Adipose tissue (tissue), 3 donors: ENCODE results near the gene HAGHL. TPM values are rescaled to one million over a fixed set of nuclear protein-coding genes. Genes with fewer than 3 reads are reported as not detected.

ENCODE experiments used
- H3K27ac ChIP-seq: one replicate; pipeline ENCODE4 v1.5.1; 2013; ENCODE audit warnings: low read depth, low read length
- WGBS, 3 donors: extraction: QIAGEN DNeasy Blood & Tissue Kit; methylation state at CpG; one replicate each; pipeline ENCODE4 v1.1.7; 2013; 5-methylcytosine and 5-hydroxymethylcytosine counted together
- polyA plus RNA-seq, 3 donors: library from polyadenylated mRNA; stranded (reverse); fragments of 200-250 nt; gene quantifications; one replicate each; pipeline ENCODE4 v1.2.3, GENCODE V29; 2013
- donor health status: healthy with polysubstance abuse.
- donor health status: Bipolar disorder and iron deficiency.
- donor health status: healthy.

Gene HAGHL, protein sequence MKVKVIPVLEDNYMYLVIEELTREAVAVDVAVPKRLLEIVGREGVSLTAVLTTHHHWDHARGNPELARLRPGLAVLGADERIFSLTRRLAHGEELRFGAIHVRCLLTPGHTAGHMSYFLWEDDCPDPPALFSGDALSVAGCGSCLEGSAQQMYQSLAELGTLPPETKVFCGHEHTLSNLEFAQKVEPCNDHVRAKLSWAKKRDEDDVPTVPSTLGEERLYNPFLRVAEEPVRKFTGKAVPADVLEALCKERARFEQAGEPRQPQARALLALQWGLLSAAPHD
- 1 to 10 TPM; 2.0 to 2.6 (median 2.5) TPM for polyA plus RNA-seq

DNA sequence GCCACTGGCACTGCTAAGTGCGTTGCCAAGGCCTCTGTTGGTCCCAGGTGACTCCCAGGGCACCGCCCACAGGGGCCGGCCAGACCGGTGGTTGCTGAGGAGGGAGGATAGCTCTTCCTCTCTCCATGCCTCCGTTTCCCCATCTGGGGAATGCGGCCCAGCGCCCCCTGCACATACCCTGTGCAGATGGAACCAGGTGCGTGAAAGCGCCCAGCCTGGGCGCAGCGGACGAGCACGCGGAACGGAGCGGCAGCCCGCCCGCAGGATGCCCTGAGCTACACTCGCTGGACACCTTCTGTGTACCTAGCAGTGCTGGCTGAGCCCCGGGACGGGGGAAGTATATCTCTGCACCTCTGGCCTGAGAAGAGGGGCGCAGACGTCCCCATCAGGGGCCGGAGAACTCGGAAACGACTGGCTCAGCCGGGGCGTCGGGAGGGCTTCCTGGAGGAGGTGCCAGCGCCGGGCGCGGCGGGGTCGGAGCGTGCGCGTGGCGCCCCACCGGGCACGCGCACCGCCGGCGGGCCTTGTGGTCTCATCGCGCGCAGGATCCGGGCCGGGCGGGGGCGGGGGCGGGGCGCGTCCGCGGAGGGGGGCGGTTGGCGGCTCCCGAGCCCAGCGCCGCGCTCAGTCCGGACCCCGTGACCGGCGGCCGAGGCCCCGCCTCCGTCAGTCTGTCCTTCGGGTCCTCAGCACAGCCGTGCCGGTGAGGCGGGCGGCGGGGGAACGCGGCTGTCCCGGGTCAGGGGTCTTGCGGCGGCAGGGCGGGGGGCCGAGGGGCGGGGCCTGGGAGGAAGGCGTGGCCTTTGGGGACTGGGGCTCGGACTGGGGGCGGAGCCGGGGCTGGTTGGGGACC, at the start of gene HAGHL, which contains the start of gene CCDC78:
Gene HAGHL, plus strand, starts transcription at position 669 of the 853 bp plus-strand sequence. CDS start 404 bp downstream, outside the sequence.
Gene CCDC78, minus strand, starts transcription at position 6 of the 853 bp plus-strand sequence. CDS start 76 bp downstream, outside the sequence.
- 2 to 3% (median 3%) methylated on average over 38 to 88 of the region's 88 CpGs for WGBS, 3 donors

DNA sequence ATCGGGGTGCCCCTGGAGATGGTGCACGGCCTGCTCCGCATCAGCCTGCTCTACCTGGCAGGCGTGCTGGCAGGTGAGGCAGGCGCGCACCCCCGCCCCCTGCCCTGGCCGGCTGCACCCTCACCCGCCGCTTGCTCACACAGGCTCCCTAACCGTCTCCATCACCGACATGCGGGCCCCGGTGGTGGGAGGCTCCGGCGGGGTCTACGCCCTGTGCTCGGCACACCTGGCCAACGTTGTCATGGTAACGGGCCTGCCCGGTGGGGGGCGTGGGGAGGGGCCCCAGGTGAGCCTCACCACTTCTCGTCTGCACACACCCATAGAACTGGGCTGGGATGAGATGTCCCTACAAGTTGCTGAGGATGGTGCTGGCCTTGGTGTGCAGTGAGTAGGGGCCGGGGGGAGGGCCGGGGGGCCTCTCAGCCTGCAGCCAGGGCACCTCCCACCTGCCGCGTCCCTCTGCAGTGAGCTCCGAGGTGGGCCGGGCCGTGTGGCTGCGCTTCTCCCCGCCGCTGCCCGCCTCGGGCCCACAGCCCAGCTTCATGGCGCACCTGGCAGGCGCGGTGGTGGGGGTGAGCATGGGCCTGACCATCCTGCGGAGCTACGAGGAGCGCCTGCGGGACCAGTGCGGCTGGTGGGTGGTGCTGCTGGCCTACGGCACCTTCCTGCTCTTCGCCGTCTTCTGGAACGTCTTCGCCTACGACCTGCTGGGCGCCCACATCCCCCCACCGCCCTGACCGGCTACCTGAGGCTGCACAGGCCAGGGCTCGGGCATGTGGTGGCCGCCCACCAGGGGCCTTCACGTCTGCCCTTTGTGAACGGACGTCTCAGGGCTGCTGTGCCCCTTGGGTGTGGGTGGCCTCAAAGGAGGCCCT, 49.4 kb upstream of the HAGHL start:
- 45 to 65% (median 49%) methylated on average over 53 to 57 of the region's 57 CpGs for WGBS, 3 donors
- H3K27ac ChIP-seq, result no peak overlapping the region

More for the DNA sequence above, at the start of gene HAGHL, which contains the start of gene CCDC78:
- H3K27ac ChIP-seq, result no peak within 1 kb of the TSS

DNA sequence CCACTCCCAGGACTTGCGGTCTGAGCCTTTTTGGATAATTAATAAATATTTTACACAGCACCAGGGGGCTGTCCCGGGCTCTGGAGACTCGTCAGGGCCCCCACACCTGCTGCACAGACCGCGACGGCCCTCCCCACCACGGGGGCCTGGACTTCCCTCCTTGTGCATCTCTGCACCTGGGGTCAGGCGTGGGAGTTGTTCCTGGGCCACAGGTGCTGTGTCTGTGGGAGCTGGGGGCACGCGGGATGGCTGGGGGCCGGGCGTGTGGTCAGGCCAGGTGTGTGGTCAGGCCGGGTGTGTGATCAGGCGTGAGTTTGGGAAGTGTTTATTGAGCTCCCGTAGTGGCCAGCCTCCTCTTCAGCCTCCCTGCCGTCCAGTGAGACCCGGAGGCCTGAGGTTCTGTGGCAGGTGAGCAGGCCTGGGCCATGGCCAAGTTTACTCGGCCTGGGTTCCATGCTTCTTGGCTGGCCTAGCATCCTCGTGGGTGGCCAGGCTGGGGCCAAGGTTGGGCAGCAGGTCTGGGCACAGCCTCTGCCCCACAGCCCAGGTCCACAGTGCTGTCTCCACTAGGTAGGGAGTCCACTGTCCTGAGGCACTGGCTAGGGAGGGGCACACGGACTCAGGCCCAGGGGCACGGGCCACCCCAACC, 48.6 kb upstream of the HAGHL start:
- H3K27ac ChIP-seq, result no peak overlapping the region
- 75 to 78% (median 76%) methylated on average over 21 of the region's 21 CpGs for WGBS, 3 donors

DNA sequence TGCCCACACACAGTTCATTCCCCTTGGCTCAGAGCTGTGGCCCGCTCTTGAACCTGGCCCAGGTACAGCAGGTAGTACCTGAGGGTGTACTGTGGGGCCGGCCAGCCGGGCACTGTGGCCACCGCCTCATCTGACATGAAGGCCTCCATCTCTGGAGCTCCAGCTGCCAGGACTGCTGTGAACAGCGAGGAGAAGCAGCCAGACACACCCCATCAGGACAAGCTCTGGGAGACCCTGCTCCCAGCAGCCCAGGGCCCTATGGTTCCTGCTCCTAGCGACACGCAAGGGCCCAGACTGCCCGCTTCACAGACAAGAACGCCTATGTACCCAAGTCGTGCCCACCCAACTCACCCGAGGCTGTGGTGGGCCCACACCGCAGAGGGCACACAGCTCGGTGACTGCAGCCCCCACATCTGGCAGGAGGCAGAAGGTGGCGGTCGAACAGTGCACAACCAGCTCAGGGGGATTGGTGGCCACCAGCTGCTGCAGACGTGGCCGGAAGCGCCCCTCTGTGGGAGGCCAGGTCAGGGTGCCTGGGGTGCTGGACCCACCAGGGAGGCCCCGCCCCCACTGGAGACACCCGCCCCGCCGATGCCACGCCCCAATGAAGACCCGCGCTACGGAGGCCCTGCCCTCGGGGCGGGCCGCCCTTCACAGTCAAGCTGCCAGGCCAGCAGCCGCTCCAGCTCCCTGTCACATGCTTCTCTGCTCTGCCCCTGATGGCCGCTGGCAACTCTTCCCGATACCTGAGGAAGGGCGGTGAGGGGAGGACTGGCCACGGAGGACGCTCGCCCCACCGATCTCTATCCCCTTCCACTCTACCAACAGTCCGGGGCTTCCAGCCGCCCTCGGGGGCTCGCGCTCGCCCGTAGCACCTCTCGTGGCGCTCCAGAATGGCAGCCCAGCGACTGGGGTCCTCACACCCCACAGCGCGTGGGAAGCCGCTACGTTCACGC, 47.8 kb upstream of the HAGHL start:
- WGBS, 3 donors, result 23 to 25% (median 25%) methylated on average over 46 to 52 of the region's 52 CpGs
- H3K27ac ChIP-seq, result no peak overlapping the region

DNA sequence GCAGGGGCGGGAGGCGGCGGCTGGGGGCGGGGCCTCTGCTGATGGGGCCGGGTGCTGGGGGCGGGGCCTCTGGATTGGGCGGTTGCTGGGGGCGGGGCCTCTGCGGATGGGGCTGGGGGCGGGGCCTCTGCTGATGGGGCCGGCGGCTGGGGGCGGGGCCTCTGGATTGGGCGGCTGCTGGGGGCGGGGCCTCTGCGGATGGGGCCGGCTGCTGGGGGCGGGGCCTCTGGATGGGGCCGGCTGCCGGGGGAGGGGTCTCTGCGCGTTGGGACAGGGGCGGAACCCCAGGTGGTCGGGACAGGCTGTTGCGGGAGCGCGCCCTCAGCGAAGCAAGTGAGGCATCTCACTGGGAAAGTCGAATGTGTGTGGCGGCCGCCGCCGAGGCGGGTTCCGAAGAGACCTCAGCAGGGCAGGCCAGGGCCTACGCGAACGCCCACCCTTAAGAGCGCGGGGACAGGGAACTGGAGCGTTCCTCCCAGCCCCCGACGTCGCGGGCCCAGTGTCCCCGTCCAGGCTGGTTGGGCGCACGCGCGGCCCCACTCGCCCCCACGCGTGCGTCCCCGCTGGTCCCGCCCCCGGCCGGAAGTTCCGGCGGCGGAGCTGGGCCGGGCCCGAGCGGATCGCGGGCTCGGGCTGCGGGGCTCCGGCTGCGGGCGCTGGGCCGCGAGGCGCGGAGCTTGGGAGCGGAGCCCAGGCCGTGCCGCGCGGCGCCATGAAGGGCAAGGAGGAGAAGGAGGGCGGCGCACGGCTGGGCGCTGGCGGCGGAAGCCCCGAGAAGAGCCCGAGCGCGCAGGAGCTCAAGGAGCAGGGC, 46.9 kb upstream of the HAGHL start, which contains the start of gene STUB1:
Gene STUB1, plus strand, starts transcription at position 597 of the 811 bp plus-strand sequence. Its CDS starts 116 bp downstream, at position 713.
- WGBS, 3 donors, result 1 to 2% (median 1%) methylated on average over 53 to 91 of the region's 91 CpGs

DNA sequence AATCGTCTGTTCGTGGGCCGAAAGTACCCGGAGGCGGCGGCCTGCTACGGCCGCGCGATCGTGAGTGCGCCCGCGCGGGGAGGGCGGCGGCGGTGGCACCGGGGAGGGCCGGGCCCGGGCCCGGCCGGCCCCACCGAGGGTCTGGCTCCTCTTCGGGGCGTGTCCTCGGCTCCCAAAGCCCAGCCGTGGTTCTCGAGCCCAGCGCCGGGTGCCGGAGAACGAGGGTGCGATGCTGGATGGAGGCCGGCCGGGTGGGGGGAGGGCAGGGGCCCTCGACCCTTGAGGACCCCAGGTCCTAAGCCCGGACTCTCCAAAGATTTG, 46.3 kb upstream of the HAGHL start:
- no peak overlapping the region for H3K27ac ChIP-seq
- 0 to 1% (median 1%) methylated on average over 26 to 38 of the region's 38 CpGs for WGBS, 3 donors

More for the DNA sequence above, 46.9 kb upstream of the HAGHL start, which contains the start of gene STUB1:
- H3K27ac ChIP-seq, result no peak within 1 kb of the TSS

DNA sequence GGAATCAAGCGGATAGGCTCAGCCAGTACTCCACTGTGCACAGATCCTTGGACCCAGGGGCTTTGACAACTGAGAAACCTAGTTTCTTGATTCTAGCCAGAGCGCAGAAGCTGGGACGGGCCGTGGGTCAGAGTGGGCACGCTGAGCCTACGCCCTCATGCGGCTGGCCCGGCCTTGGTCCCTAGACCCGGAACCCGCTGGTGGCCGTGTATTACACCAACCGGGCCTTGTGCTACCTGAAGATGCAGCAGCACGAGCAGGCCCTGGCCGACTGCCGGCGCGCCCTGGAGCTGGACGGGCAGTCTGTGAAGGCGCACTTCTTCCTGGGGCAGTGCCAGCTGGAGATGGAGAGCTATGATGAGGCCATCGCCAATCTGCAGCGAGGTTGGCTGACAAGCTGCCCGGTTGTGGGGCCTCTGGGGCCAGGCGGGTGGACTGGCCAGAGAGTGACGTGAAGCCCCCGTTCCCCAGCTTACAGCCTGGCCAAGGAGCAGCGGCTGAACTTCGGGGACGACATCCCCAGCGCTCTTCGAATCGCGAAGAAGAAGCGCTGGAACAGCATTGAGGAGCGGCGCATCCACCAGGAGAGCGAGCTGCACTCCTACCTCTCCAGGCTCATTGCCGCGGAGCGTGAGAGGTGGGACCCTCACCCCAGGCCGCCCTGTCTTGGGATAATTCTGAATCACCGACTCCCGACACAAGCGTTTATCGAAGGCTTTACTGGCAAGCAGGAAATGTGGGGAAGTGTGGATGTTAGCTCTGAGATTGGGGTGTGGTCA, 45.8 kb upstream of the HAGHL start:
- no peak overlapping the region for H3K27ac ChIP-seq
- 43 to 48% (median 45%) methylated on average over 44 of the region's 44 CpGs for WGBS, 3 donors

DNA sequence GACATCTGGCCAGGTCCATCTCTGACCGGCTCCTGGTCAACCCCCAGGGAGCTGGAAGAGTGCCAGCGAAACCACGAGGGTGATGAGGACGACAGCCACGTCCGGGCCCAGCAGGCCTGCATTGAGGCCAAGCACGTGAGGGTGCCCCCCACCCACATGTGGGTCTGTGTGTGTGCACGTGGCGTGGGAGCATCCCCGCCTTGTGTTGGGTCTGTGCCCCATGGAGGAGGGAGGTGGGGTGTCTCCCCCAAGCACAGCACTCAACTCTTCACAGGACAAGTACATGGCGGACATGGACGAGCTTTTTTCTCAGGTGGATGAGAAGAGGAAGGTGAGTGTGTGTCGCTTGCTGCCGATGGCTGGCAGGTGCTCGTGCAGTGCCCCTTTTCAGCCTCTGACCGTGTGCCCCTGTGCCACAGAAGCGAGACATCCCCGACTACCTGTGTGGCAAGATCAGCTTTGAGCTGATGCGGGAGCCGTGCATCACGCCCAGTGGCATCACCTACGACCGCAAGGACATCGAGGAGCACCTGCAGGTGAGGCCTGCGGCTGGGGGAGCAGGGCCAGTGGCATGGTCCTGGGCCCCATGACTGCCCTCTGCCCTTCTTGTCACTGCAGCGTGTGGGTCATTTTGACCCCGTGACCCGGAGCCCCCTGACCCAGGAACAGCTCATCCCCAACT, 45.0 kb upstream of the HAGHL start:
- whole genome bisulfite sequencing, 3 donors, result 71 to 79% (median 72%) methylated on average over 28 of the region's 28 CpGs
- H3K27ac ChIP-seq, result no peak overlapping the region

DNA sequence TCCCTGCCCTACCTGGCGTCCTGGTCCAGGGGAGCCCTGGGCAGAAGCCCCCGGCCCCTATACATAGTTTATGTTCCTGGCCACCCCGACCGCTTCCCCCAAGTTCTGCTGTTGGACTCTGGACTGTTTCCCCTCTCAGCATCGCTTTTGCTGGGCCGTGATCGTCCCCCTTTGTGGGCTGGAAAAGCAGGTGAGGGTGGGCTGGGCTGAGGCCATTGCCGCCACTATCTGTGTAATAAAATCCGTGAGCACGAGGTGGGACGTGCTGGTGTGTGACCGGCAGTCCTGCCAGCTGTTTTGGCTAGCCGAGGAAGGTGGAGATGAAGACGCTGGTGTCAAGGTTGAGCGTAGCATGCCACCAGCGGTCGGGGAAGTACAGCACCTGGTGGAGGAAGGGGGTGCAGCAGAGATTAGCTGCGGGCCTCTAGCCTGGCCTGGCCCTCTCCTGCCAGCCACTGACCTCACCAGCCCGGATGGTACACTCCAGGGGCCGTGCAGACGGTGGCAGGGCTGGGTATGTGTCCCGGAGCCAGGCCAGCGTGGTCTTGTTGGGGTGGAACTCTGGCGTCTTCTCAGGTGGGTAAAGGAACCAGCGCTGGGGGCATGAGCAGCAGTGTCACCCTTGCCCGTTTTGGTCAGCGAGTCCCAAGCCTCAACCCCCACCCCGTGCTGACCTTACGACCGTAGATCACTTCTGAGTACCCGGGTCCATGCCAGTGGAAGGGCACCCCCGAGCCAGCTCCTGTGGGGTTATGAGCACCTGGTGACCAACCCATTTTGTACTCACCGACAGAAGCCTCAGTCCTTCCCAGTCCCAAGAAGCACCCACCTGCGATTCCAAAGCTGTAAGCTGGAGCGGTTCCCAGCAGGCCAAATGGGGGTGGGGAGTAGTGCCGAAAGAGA, 44.2 kb upstream of the HAGHL start:
- WGBS, 3 donors, result 63 to 86% (median 80%) methylated on average over 36 of the region's 36 CpGs
- no peak overlapping the region for H3K27ac ChIP-seq

DNA sequence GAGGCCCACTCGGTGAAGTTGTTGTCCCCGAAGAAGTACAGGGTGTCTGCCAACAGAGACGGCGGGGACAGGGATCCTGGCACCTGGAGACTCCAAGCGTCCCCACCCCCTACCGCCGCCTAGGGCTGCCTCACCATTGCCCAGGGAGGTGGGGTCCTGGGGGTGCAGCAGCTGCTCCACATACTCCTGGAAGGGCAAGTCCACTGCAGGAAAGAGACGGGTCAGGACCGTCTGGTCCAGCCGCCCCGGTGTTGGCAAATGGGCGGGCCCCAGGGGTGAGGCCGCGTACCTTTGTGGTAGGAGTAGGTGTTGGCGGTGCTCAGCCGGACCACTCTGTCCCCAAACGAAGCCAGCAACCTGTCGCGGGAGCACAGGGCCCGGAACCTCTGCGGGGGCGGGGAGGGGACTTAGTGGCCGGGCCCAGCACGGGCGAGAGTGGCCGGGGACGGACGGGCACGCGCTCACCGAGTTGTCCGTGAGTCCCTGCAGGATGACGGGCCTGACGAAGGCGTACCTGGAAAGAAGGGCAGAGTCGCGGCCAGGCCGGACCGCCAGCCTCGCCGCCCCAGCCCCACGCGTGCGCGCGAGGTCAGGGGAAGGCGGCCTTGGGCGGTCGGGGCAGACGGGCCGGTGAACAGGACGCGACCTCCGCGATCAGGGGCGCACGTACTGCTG, 43.4 kb upstream of the HAGHL start:
- 17 to 22% (median 18%) methylated on average over 35 to 57 of the region's 57 CpGs for WGBS, 3 donors
- H3K27ac ChIP-seq, result no peak overlapping the region

DNA sequence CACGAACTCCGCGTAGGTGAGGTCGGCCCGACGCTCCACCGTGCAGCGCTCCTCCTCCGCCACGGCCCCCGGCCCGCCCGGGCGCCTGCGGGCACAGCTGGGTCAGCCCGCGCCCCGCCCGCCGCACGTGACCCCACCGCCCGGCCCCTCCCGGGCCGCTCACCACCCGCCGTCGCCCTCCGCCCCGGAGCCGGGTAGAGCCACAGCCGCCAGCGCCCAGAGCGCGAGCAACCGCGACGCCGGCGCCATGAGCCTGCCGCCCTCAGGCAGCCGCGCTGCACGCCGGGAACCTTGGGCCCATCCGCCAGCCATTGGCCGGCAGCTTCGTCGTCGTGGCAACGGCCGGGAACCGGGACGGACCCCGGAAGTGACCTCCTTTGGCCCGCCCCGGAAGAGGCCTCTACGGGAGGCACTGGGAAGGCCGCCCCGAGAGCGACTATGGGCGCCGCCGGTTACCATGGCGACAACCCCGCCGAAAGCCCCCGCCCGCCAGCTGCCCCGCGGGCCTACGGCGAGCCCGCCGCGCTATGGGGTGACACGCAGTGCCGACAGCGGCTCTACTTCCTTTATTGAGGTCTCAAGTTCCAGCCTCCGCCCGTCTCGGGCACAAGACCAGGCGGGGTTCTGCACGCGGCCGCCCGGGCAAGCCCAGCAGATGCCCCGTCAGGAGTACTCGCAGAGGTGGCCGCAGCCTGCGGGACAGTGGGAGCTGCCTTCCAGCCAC, 42.7 kb upstream of the HAGHL start, which contains the start of gene JMJD8:
Gene JMJD8, minus strand, starts transcription at position 264 of the 724 bp plus-strand sequence. Its CDS starts 15 bp downstream, at position 249.
- WGBS, 3 donors, result 1 to 2% (median 2%) methylated on average over 63 to 89 of the region's 91 CpGs
- no peak within 1 kb of the TSS for H3K27ac ChIP-seq

DNA sequence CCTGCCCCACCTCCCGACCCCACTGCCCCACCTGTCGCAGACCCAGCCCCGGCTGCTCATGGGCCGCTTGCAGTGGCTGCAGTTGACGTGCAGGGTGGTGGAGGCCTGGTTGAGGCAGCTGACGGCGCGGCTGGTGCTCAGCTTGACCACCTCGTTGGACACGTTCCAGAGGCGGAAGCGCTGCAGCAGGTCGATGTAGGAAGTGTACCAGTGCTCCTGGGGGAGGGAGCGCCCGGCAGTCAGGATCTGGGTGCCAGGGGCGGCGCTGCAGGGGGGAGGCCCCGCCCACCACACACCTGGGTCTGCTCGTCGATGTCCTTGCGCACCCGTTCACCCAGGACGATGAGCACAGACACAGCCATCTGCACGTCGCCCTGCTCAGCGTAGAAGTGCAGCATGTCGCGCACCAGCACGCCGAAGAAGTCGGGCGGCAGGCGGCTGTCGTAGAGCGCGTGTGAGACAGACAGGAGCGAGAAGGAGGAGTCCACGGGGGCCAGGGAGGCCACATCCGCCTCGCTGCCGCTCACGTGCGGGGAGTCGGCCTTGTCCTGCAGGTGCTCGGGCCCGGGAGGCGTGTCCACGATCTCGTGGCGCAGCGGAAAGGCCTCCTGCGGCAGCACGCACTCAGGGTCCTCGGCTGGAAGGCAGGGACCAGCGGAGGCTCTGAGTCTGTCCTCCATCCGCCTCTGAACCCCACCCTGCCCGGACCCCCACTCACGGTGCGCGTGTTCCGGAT, 41.8 kb upstream of the HAGHL start:
- no peak overlapping the region for H3K27ac ChIP-seq
- 90 to 94% (median 92%) methylated on average over 61 of the region's 61 CpGs for WGBS, 3 donors
